ENCODE data around the gene PTPN3.

The PTPN3 gene

GRCh38 chr9:109426626-109427402, 71.3 kb downstream of the PTPN3 start:
- no peak for DNase-seq (ENCODE audit: low read depth)
- H3K4me3 ChIP-seq (ENCODE audit: low read depth, low read length) = no peak overlapping the region
- TF ChIP-seq CTCF (IDR thresholded peaks at IDR 0.05; ENCODE audit: low read depth, low read length, missing control alignments) = no peak

GRCh38 chr9:109424618-109425017, 73.5 kb downstream of the PTPN3 start:
- no peak overlapping the region for H3K4me3 ChIP-seq (ENCODE audit: low read depth, low read length)
- no peak for TF ChIP-seq CTCF (IDR thresholded peaks at IDR 0.05; ENCODE audit: low read depth, low read length, missing control alignments)
- no peak for DNase-seq (ENCODE audit: low read depth)

GRCh38 chr9:109423877-109424276, 74.2 kb downstream of the PTPN3 start:
- TF ChIP-seq CTCF (IDR thresholded peaks at IDR 0.05; ENCODE audit: low read depth, low read length, missing control alignments) = no peak
- DNase-seq (ENCODE audit: low read depth) = no peak
- no peak overlapping the region for H3K4me3 ChIP-seq (ENCODE audit: low read depth, low read length)

DNA sequence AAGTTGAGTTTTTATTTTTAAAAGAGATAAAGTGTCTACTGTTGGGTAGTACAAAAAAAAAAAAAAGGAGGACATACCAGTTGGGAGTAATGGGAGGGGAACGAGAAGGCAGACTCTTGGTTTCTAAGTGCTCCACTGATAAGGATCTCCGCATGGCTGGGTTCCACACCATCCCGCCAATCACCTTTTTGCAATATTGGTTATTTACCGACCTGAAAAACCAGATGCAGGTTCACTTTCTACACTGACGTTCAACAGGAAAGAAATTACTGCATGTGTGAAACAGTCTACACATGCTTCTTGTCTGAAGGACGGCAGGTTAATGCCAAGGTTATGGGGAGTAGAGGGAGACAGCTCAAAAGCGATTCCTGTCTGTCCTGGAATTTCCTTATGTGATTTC, 75.5 kb downstream of the PTPN3 start:
- no peak overlapping the region for H3K4me3 ChIP-seq (ENCODE audit: low read depth, low read length)
- TF ChIP-seq CTCF (IDR thresholded peaks at IDR 0.05; ENCODE audit: low read depth, low read length, missing control alignments) = no peak
- peak; percentile 82 for DNase-seq (ENCODE audit: low read depth)

DNA sequence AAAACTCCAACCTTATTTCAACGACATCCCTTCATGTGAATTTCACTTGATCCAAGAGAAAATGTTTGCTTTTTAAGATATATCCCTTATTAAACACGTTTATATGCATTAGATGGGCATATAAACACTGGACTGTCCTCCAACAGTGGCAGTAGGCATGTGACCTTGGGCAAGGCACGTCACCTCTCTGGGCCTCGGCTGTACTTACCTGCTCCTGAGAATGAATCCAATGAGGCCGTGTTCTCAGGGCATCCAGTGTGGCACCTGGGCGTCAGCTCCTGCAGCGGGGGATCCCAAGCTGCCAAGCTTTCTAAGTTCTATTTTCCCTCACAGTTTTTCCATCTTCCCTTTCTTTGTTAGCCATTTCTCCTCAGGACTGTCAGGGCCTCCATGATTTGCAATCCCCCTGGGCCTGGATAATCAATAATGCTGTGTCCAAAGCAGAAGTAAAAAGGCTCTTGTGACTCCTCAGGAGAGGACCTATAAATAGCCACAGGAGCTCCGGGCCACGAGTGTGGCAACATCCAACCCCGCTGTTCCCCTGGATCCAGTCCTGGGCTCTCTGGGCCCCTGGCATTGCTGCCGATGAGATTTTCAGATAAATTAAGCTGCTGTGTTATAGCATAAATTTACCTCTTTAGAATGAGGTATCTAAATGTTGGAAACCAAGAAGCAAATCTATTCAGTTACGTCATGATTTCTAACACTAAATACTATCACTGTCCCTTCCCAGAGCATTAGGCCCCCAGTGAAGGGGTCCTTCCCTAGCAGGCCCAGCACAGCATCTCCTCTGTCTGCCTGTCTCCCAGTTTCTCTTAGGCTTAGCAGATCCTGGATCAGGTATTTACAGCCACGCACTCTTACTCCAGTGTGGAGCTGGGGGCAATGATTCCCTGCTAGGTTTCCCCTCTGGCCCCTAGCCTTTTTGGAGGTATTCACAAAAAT, 76.8 kb downstream of the PTPN3 start:
- no peak for TF ChIP-seq CTCF (IDR thresholded peaks at IDR 0.05; ENCODE audit: low read depth, low read length, missing control alignments)
- no peak overlapping the region for H3K4me3 ChIP-seq (ENCODE audit: low read depth, low read length)

DNA sequence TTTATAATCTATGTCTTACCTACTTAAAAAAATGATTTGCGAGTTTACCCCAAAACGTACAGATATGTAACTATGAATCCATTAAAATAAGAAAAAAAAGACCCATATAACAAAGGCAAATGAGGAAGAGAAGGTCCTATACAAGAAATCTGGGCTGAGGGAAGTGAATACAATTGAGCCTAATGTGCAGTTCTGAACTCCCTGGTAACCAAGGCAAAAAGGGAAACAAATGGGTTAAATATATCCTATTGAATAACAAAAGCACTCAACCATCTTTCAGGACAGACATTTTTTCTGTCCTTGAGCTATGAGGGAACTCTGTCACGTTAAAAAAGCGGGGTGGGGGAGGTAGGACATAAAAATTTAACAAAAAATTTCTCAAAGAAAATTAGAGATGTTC, 78.6 kb downstream of the PTPN3 start:
- no peak overlapping the region for H3K4me3 ChIP-seq (ENCODE audit: low read depth, low read length)
- no peak for DNase-seq (ENCODE audit: low read depth)
- no peak for TF ChIP-seq CTCF (IDR thresholded peaks at IDR 0.05; ENCODE audit: low read depth, low read length, missing control alignments)

More for the DNA sequence above, 76.8 kb downstream of the PTPN3 start:
- no peak for DNase-seq (ENCODE audit: low read depth)

Measured in GM12864 (cell line).